ENCODE measurements around the gene HOXC9. TPM values are rescaled to one million over a fixed set of nuclear protein-coding genes. Genes with fewer than 3 reads are reported as not detected.

HOXC9 gene
- total and polyA plus RNA-seq, 10 donors: 0.05 TPM; not detected in 9

DNA sequence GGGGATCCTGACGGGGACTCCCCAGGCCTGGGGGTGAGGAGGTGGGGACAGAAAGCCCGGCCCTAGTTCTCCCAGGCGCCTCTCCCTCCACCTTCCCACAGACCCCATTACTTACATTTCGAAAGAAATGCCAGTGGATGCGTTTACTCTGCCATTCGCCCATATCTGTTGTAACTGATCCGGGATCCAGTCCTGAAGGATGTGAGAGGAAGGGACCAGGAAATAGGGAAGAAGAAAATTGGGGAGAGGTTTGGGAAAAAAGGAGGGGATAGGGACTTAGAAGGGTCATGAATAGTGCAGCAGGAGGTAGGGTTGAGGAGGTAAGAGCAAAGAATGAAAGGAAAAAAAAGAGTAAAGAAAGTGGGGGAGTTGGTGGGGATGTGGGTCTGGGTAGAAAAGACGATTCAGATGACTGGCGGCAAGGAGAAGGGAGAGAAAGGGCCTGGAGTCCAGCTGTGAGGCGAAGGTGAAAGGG, 44.1 kb upstream of the HOXC9 start:
- TF ChIP-seq POLR2AphosphoS5 (IDR thresholded peaks at IDR 0.05) (no peak), CTCF (IDR thresholded peaks at IDR 0.05 in 8 of 11, conservative IDR thresholded peaks at IDR 0.05 in 3 of 11) (no peak), POLR2A (IDR thresholded peaks at IDR 0.05) (no peak)
- Histone ChIP-seq H3K27ac (no peak overlapping the region), H3K9me3 (peaks cover 0 to 7% (median 0%) of the 10 kb centered on the region in 8 donors), H3K36me3 (no peaks in the 10 kb centered on the region), H3K4me3 (no peak overlapping the region), H3K27me3 (replicated peaks in 1 of 7) (peaks cover 45 to 100% (median 100%) of the 10 kb centered on the region in 7 donors), H3K4me1 (peaks cover 0 to 56% (median 17%) of the 10 kb centered on the region in 6 donors)
- intact Hi-C loops (cut with DNase I; ENCODE audit: low total_unique reads): no loop called here
- 6 to 14% (median 9%) methylated on average over 10 of the region's 10 CpGs for WGBS, 5 donors
- no peak for DNase-seq

- intact Hi-C loops (cut with DNase I; ENCODE audit: low total_unique reads): no loop called here
- Histone ChIP-seq H3K4me3 (no peak overlapping the region), H3K4me1 (peaks cover 0 to 56% (median 18%) of the 10 kb centered on the region in 6 donors), H3K36me3 (no peaks in the 10 kb centered on the region), H3K27me3 (replicated peaks in 1 of 7) (peaks cover 41 to 100% (median 100%) of the 10 kb centered on the region in 7 donors), H3K9me3 (peaks cover 0 to 7% (median 0%) of the 10 kb centered on the region in 8 donors), H3K27ac (no peak overlapping the region)
- TF ChIP-seq POLR2A (IDR thresholded peaks at IDR 0.05) (no peak), POLR2AphosphoS5 (IDR thresholded peaks at IDR 0.05) (no peak), CTCF (IDR thresholded peaks at IDR 0.05 in 8 of 11, conservative IDR thresholded peaks at IDR 0.05 in 3 of 11) (no peak)
- no peak for DNase-seq
- WGBS, 5 donors: 6 to 12% (median 7%) methylated on average over 23 to 25 of the region's 25 CpGs
Measured at GRCh38 chr12:53956251-53956887, 43.6 kb upstream of the HOXC9 start.

- no peak overlapping the region for H3K27ac ChIP-seq
- H3K9me3 ChIP-seq: peaks cover 0 to 7% (median 0%) of the 10 kb centered on the region in 8 donors
- H3K27me3 ChIP-seq (replicated peaks in 1 of 7): peaks cover 38 to 100% (median 100%) of the 10 kb centered on the region in 7 donors
- no peaks in the 10 kb centered on the region for H3K36me3 ChIP-seq
- WGBS, 5 donors: 8 to 13% (median 11%) methylated on average over 10 to 11 of the region's 11 CpGs
- TF ChIP-seq CTCF (IDR thresholded peaks at IDR 0.05 in 8 of 11, conservative IDR thresholded peaks at IDR 0.05 in 3 of 11): no peak
- TF ChIP-seq POLR2AphosphoS5 (IDR thresholded peaks at IDR 0.05): no peak
- TF ChIP-seq POLR2A (IDR thresholded peaks at IDR 0.05): no peak
- no peak overlapping the region for H3K4me3 ChIP-seq
- H3K4me1 ChIP-seq: peaks cover 0 to 54% (median 18%) of the 10 kb centered on the region in 6 donors
- no peak for DNase-seq
- intact Hi-C loops (cut with DNase I; ENCODE audit: low total_unique reads): no loop called here
Measured at GRCh38 chr12:53956914-53957536, 42.9 kb upstream of the HOXC9 start.

- Histone ChIP-seq H3K27ac (no peak overlapping the region), H3K27me3 (replicated peaks in 1 of 7) (peaks cover 34 to 100% (median 100%) of the 10 kb centered on the region in 7 donors), H3K36me3 (no peaks in the 10 kb centered on the region), H3K9me3 (peaks cover 0 to 6% (median 0%) of the 10 kb centered on the region in 8 donors), H3K4me1 (peaks cover 0 to 45% (median 19%) of the 10 kb centered on the region in 6 donors), H3K4me3 (no peak overlapping the region)
- intact Hi-C loops (cut with DNase I; ENCODE audit: low total_unique reads): no loop called here
- no peak for TF ChIP-seq POLR2A (IDR thresholded peaks at IDR 0.05)
- DNase-seq: peak; percentile 27
- 15 to 29% (median 21%) methylated on average over 3 of the region's 3 CpGs for WGBS, 5 donors
Measured at GRCh38 chr12:53958128-53958527, 41.8 kb upstream of the HOXC9 start.
